Stimulated activated CD4-positive, alpha-beta T cell treated with anti-CD3 and anti-CD28 coated beads, Interleukin-4, amount 100 ng/mL, for 1 hour (primary cell): Measurements from ENCODE around the gene SYTL3.
"Not testable (repeated sequence)": the region's sequence is repeated elsewhere in the genome, so short reads cannot be mapped to it uniquely, and the experiment has no call there.

Experiments used
- DNase-seq: peaks from one replicate; pipeline ENCODE4 v3.0.0-alpha.2; 2020

The SYTL3 gene

GRCh38 chr6:158649289-158650143, at the start of gene SYTL3:
Gene SYTL3, plus strand, starts transcription at chr6:158650054. Its CDS starts 13,215 bp downstream, at chr6:158663269.
- DNase-seq = peak; percentile 73

GRCh38 chr6:158603261-158604047, 46.4 kb upstream of the SYTL3 start:
- no peak for DNase-seq

GRCh38 chr6:158604048-158604406, 45.8 kb upstream of the SYTL3 start:
- no peak for DNase-seq

- peak; percentile 49 for DNase-seq
Observed at GRCh38 chr6:158605266-158605878, 44.5 kb upstream of the SYTL3 start.

GRCh38 chr6:158606011-158606410, 43.8 kb upstream of the SYTL3 start:
- DNase-seq = not testable (repeated sequence)

- no peak for DNase-seq
Observed at GRCh38 chr6:158606935-158607334, 42.9 kb upstream of the SYTL3 start.

- DNase-seq = no peak
Observed at GRCh38 chr6:158607411-158608170, 42.3 kb upstream of the SYTL3 start.

- no peak for DNase-seq
Observed at GRCh38 chr6:158608221-158608620, 41.6 kb upstream of the SYTL3 start.

GRCh38 chr6:158609455-158610155, 40.2 kb upstream of the SYTL3 start:
- no peak for DNase-seq

- no peak for DNase-seq
Observed at GRCh38 chr6:158610319-158610968, 39.4 kb upstream of the SYTL3 start.

- no peak for DNase-seq
Observed at GRCh38 chr6:158611039-158611438, 38.8 kb upstream of the SYTL3 start.

- no peak for DNase-seq
Observed at GRCh38 chr6:158611541-158612370, 38.1 kb upstream of the SYTL3 start.

GRCh38 chr6:158614606-158615005, 35.2 kb upstream of the SYTL3 start:
- DNase-seq = not testable (repeated sequence)

GRCh38 chr6:158618289-158618688, 31.6 kb upstream of the SYTL3 start:
- not testable (repeated sequence) for DNase-seq

- DNase-seq = no peak
Observed at GRCh38 chr6:158619922-158620801, 29.7 kb upstream of the SYTL3 start.

GRCh38 chr6:158620963-158621693, 28.7 kb upstream of the SYTL3 start:
- no peak for DNase-seq

GRCh38 chr6:158621694-158622544, 27.9 kb upstream of the SYTL3 start:
- DNase-seq = no peak
